Heart right ventricle (tissue), 16 donors: ENCODE measurements around the gene RBM28. TPM values are rescaled to one million over a fixed set of nuclear protein-coding genes. Genes with fewer than 3 reads are reported as not detected.

Experiments
- ATAC-seq, 8 donors: fragments of 200-7000 bp; cut with Tn5 transposase; one replicate each; pipeline ENCODE4 v1.9.1; 2020; ENCODE audit warnings: mild to moderate bottlenecking in 8 of 8, moderate library complexity in 8 of 8, moderate number of reproducible peaks in 1 of 8
- DNase-seq, 2 donors: peaks; one replicate each; pipeline ENCODE4 v3.0.0-alpha.2; 2020
- H3K27ac ChIP-seq, 10 donors: fragments of 200-600 bp; sonication (generic) in 2 of 10; one replicate each; pipeline versions ENCODE4 v1.5.0 to v1.8.0; 2020 to 2022; ENCODE audit warnings: mild to moderate bottlenecking in 3 of 10
- H3K27me3 ChIP-seq, 7 donors: fragments of 200-600 bp; one replicate each; pipeline ENCODE4 v1.8.0; 2021 to 2022; ENCODE audit warnings: mild to moderate bottlenecking in 2 of 7
- H3K36me3 ChIP-seq, 9 donors: fragments of 200-600 bp; sonication (generic) in 1 of 9; one replicate each; pipeline versions ENCODE4 v1.5.0 to v1.8.0; 2020 to 2022; ENCODE audit warnings: mild to moderate bottlenecking in 2 of 9
- H3K4me1 ChIP-seq, 9 donors: fragments of 200-600 bp; sonication (generic) in 1 of 9; one replicate each; pipeline versions ENCODE4 v1.5.0 to v1.8.0; 2020 to 2022; ENCODE audit warnings: mild to moderate bottlenecking in 4 of 9
- H3K4me3 ChIP-seq, 10 donors: fragments of 200-600 bp; sonication (generic) in 2 of 10; one replicate each; pipeline versions ENCODE4 v1.5.0 to v1.8.0; 2020 to 2022; ENCODE audit warnings: mild to moderate bottlenecking in 7 of 10, moderate library complexity in 2 of 10
- H3K9me3 ChIP-seq, 11 donors: fragments of 200-600 bp in 10 of 11; sonication (generic) in 2 of 11; one replicate each; pipeline versions ENCODE4 v1.5.0 to v1.8.0; 2013 to 2022; ENCODE audit warnings: mild to moderate bottlenecking in 2 of 11, control low read depth in 1 of 11, moderate library complexity in 1 of 11
- CTCF ChIP-seq, 9 donors: fragments of 200-600 bp; sonication (generic) in 2 of 9; IDR thresholded peaks; one replicate each; pipeline versions ENCODE4 v1.5.0 to v1.8.0; 2021 to 2022; ENCODE audit warnings: antibody characterized with exemption in 9 of 9, mild to moderate bottlenecking in 5 of 9, moderate library complexity in 1 of 9
- WGBS, 2 donors: extraction: QIAGEN DNeasy Blood & Tissue Kit; methylation state at CpG; one replicate each; pipeline ENCODE4 v1.1.7; 2013; ENCODE audit warnings: inconsistent platforms in 1 of 2; 5-methylcytosine and 5-hydroxymethylcytosine counted together
- intact Hi-C, 10 donors: fragments of 100-400 bp; cut with DNase I; formaldehyde crosslinking; loops; one replicate each; pipeline versions ENCODE4 v1.11.1 to v1.14.2; 2022
- polyA plus RNA-seq, 2 donors: library from polyadenylated mRNA; stranded (reverse); fragments of 200-250 nt; gene quantifications; one replicate each; pipeline ENCODE4 v1.2.3, GENCODE V29; 2013
- total RNA-seq, 10 donors: library from RNA; stranded (reverse); fragmentation: NEBNext Ultra II Directional in 3 of 10; extraction: Animal tissue kit (Norgen Biotek cat#: 25700) in 3 of 10; gene quantifications; one replicate each; pipeline versions ENCODE4 v1.2.1 to v1.2.4, GENCODE V29; 2021 to 2023
- donor health status: Arrhythmogenic right ventricular cardiomyopathy.
- donor health status: ischemic (EF 13 %, LVEDD 7.1; RV severe dilation, severe dysfunction).
- donor health status: healthy with polysubstance abuse.
- donor health status: DM: no; HTN: yes; CAD: no.
- donor health status: DM: no; HTN: no; CAD: no.
- donor health status: ischemic (EF 25% LVEDD 6.9; RV normal size, moderate dysfunction).
- donor health status: ischemic (EF 25% LVEDD 5.7; RV mildly dilated, moderate dysfunction).
- donor health status: healthy.
- donor health status: DM: yes; HTN: yes; CAD: no.
- donor health status: Ischemic cardiomyopathy.
- donor health status: ischemic (EF 35%, LVEDD 5.7; RV mildly dilated, moderate dysfunction).
- donor health status: nonischemic (EF 11% LVEDD 7.7; RV severe dilation, severe dysfunction).
- donor health status: DM: yes; HTN: yes; CAD: no.
- donor health status: PGD.
- donor health status: ischemic (EF 29% LVEDD 5.4; RV normal size, mild dysfunction).
- donor health status: nonischemic (EF 23%, LVEDD 6.1; RV moderate dilation, normal function).

Gene RBM28
- total and polyA plus RNA-seq, 12 donors, result 16.6 to 96.9 (median 28.3) TPM

GRCh38 chr7:128253701-128254100 lies 90.0 kb downstream of the RBM28 start:
- 85 to 92% methylated on average over 8 of the region's 8 CpGs for WGBS, 2 donors
- no peaks in the 10 kb centered on the region for H3K9me3 ChIP-seq
- no peaks in the 10 kb centered on the region for H3K4me1 ChIP-seq
- DNase-seq (no peak), ATAC-seq (no peak)
- no peaks in the 10 kb centered on the region for H3K36me3 ChIP-seq
- no peak overlapping the region for H3K27ac ChIP-seq
- peaks cover 0 to 14% (median 6%) of the 10 kb centered on the region in 7 donors for H3K27me3 ChIP-seq
- no peak for TF ChIP-seq CTCF (IDR thresholded peaks at IDR 0.05)
- no peak overlapping the region for H3K4me3 ChIP-seq
- intact Hi-C loops, result no loop called here

GRCh38 chr7:128251337-128251736 lies 92.4 kb downstream of the RBM28 start:
- H3K27ac ChIP-seq, result no peak overlapping the region
- DNase-seq (no peak), ATAC-seq (no peak)
- no peaks in the 10 kb centered on the region for H3K36me3 ChIP-seq
- intact Hi-C loops, result no loop called here
- H3K9me3 ChIP-seq, result no peaks in the 10 kb centered on the region
- no peak for TF ChIP-seq CTCF (IDR thresholded peaks at IDR 0.05)
- no peak overlapping the region for H3K4me3 ChIP-seq
- H3K27me3 ChIP-seq, result peaks cover 0 to 28% (median 6%) of the 10 kb centered on the region in 7 donors
- 58 to 65% methylated on average over 4 of the region's 4 CpGs for WGBS, 2 donors
- H3K4me1 ChIP-seq, result no peaks in the 10 kb centered on the region

Other genes with a start within 250 kb of the RBM28 start
- gene LEP, start 102.6 kb downstream of the RBM28 start, total RNA-seq, result 1 to 10 TPM in 4 of 10 donors, under 1 TPM in 4, not detected in 2; 0.10 to 5.0 (median 1.0) TPM
- gene LEP, start 102.6 kb downstream of the RBM28 start, polyA plus RNA-seq, result under 1 TPM; 0.13 to 0.73 TPM
- 1 to 10 TPM in 9 of 10 donors, under 1 TPM in 1; 0.73 to 3.1 (median 2.0) TPM for gene PRRT4, start 17.8 kb upstream of the RBM28 start, total RNA-seq
- 1 to 10 TPM in 1 of 2 donors, under 1 TPM in 1; 0.67 to 2.0 TPM for gene PRRT4, start 17.8 kb upstream of the RBM28 start, polyA plus RNA-seq
- gene IMPDH1, start 66.1 kb upstream of the RBM28 start, total RNA-seq, result 10 to 100 TPM in 9 of 10 donors, 1 to 10 TPM in 1; 9.3 to 32.8 (median 13.6) TPM
- gene IMPDH1, start 66.1 kb upstream of the RBM28 start, polyA plus RNA-seq, result 10 to 100 TPM; 22.7 to 23.0 TPM
- gene HILPDA, start 112.0 kb upstream of the RBM28 start, total RNA-seq, result 10 to 100 TPM in 3 of 10 donors, 1 to 10 TPM in 7; 4.5 to 65.0 (median 6.7) TPM
- 1 to 10 TPM; 5.6 to 8.3 TPM for gene HILPDA, start 112.0 kb upstream of the RBM28 start, polyA plus RNA-seq
- gene METTL2B, start 132.8 kb upstream of the RBM28 start, total RNA-seq, result 10 to 100 TPM; 17.1 to 24.2 (median 19.4) TPM
- gene METTL2B, start 132.8 kb upstream of the RBM28 start, polyA plus RNA-seq, result 10 to 100 TPM; 10.0 to 10.5 TPM